Prostate gland (tissue), 2 donors: ENCODE measurements around the gene BIRC6.

Experiments used
- POLR2A ChIP-seq: fragments of 450-650 bp; IDR thresholded peaks from one replicate; pipeline ENCODE4 v1.6.1; 2016; ENCODE audit warnings: antibody characterized with exemption, mild to moderate bottlenecking
- TF ChIP-seq, protein P1 (sequence below), 4 experiments: fragments of 200-600 bp in 2 of 4; fragments of 450-650 bp in 2 of 4; sonication (generic) in 2 of 4; IDR thresholded peaks; 1 replicate in 3 of 4; 2 replicates in 1 of 4; pipeline ENCODE4 v1.5.1; 2016 to 2019; ENCODE audit warnings: antibody characterized with exemption in 4 of 4, mild to moderate bottlenecking in 2 of 4, moderate library complexity in 2 of 4

DNA sequence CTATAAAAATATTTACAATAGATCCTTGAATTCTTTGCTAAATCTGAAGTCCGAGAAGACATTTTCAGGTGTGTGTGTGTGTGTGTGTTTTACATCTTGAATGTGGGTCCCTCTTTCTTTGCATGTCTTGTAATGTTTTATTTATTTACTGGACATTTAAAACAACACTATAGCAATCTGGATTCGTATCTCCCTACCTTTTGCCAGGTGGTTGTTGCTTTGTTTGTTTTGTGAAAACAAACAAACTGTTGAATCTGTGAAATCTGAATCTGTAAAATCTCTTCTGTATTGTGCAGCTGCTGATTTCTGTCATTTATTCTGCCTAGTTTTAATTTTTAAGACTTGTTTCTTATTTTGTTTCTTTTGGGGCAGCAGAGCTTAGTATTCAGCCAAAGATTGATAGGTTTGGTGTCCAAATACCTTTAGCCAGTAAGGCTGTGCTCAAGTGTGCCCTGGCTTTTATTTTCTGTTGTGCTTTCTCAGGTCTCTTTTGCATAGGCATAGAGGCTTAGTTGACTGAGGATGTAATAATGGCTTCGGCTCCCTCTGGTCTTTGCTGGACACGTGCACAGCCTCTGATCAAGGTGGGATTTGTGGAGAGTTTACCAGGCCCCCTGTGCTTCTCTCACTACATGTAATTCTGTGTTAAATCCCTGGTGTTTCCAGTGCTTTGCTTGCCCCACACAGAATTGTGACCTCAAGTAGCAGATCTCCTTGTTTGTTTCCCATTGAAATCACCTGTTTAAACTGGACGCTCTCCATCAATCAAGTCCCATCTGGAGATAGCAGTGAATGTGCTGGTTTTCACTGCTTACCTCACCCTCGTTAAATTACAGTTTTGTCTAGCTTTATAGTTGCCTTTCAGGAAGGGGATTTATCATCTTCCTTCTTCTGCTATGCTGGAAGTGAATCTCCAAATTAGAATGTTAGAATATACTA is 71.1 kb downstream of the BIRC6 start:
- TF ChIP-seq, protein P1, sequence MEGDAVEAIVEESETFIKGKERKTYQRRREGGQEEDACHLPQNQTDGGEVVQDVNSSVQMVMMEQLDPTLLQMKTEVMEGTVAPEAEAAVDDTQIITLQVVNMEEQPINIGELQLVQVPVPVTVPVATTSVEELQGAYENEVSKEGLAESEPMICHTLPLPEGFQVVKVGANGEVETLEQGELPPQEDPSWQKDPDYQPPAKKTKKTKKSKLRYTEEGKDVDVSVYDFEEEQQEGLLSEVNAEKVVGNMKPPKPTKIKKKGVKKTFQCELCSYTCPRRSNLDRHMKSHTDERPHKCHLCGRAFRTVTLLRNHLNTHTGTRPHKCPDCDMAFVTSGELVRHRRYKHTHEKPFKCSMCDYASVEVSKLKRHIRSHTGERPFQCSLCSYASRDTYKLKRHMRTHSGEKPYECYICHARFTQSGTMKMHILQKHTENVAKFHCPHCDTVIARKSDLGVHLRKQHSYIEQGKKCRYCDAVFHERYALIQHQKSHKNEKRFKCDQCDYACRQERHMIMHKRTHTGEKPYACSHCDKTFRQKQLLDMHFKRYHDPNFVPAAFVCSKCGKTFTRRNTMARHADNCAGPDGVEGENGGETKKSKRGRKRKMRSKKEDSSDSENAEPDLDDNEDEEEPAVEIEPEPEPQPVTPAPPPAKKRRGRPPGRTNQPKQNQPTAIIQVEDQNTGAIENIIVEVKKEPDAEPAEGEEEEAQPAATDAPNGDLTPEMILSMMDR (IDR thresholded peaks at IDR 0.05), result no peak
- TF ChIP-seq POLR2A, result no peak
